Measurements from ENCODE around the gene STK11IP. TPM values are rescaled to one million over a fixed set of nuclear protein-coding genes. Genes with fewer than 3 reads are reported as not detected.

STK11IP gene
- polyA plus RNA-seq, 3 donors from 2014 or later = 12.6 to 18.4 (median 16.6) TPM

GRCh38 chr2:219631904-219632759 lies 34.5 kb downstream of the STK11IP start:
- H3K27me3 Mint-ChIP-seq (ENCODE audit: low read depth in 3 of 3) = peaks cover 2 to 9% (median 6%) of the 10 kb centered on the region in 3 donors
- no peak for DNase-seq
- H3K4me1 Mint-ChIP-seq = peaks cover 0 to 1% of the 10 kb centered on the region in 2 donors
- H3K4me3 Mint-ChIP-seq = no peak overlapping the region
- no peaks in the 10 kb centered on the region for H3K9me3 Mint-ChIP-seq
- H3K27ac Mint-ChIP-seq = no peak overlapping the region
- H3K36me3 Mint-ChIP-seq = no peaks in the 10 kb centered on the region

- Mint-ChIP-seq H3K9me3 (no peaks in the 10 kb centered on the region), H3K4me3 (no peak overlapping the region), H3K27ac (no peak overlapping the region), H3K36me3 (no peaks in the 10 kb centered on the region), H3K4me1 (peaks cover 0 to 1% of the 10 kb centered on the region in 2 donors), H3K27me3 (ENCODE audit: low read depth in 3 of 3) (peaks cover 2 to 10% (median 6%) of the 10 kb centered on the region in 3 donors)
- no peak for DNase-seq
Observed at GRCh38 chr2:219632760-219633105, 35.1 kb downstream of the STK11IP start.

GRCh38 chr2:219633276-219634065 lies 35.8 kb downstream of the STK11IP start:
- Mint-ChIP-seq H3K27me3 (ENCODE audit: low read depth in 3 of 3) (peaks cover 2 to 6% (median 5%) of the 10 kb centered on the region in 3 donors), H3K27ac (no peak overlapping the region), H3K4me1 (peaks cover 0 to 2% of the 10 kb centered on the region in 2 donors), H3K36me3 (no peaks in the 10 kb centered on the region), H3K4me3 (no peak overlapping the region), H3K9me3 (no peaks in the 10 kb centered on the region)
- no peak for DNase-seq

- Mint-ChIP-seq H3K9me3 (no peaks in the 10 kb centered on the region), H3K36me3 (no peaks in the 10 kb centered on the region), H3K4me3 (no peak overlapping the region), H3K27ac (no peak overlapping the region), H3K4me1 (peaks cover 8 to 9% of the 10 kb centered on the region in 2 donors), H3K27me3 (ENCODE audit: low read depth in 3 of 3) (peaks cover 2 to 6% (median 2%) of the 10 kb centered on the region in 3 donors)
- DNase-seq = no peak
Observed at GRCh38 chr2:219634171-219634940, 36.7 kb downstream of the STK11IP start.

- Mint-ChIP-seq H3K27ac (no peak overlapping the region), H3K36me3 (no peaks in the 10 kb centered on the region), H3K27me3 (ENCODE audit: low read depth in 3 of 3) (peaks cover 2 to 8% (median 2%) of the 10 kb centered on the region in 3 donors), H3K9me3 (no peaks in the 10 kb centered on the region), H3K4me1 (peaks cover 8 to 10% of the 10 kb centered on the region in 2 donors), H3K4me3 (no peak overlapping the region)
- no peak for DNase-seq
Observed at GRCh38 chr2:219634951-219635751, 37.5 kb downstream of the STK11IP start.

- no peak for DNase-seq
Observed at GRCh38 chr2:219636144-219636915, 38.7 kb downstream of the STK11IP start.

GRCh38 chr2:219636941-219637841 lies 39.5 kb downstream of the STK11IP start:
- H3K4me1 Mint-ChIP-seq = peaks cover 10 to 11% of the 10 kb centered on the region in 2 donors
- H3K36me3 Mint-ChIP-seq = no peaks in the 10 kb centered on the region
- no peak for DNase-seq
- H3K27me3 Mint-ChIP-seq (ENCODE audit: low read depth in 3 of 3) = peaks cover 2 to 6% (median 4%) of the 10 kb centered on the region in 3 donors
- no peak overlapping the region for H3K27ac Mint-ChIP-seq
- no peak overlapping the region for H3K4me3 Mint-ChIP-seq
- H3K9me3 Mint-ChIP-seq = no peaks in the 10 kb centered on the region

More at GRCh38 chr2:219636144-219636915, 38.7 kb downstream of the STK11IP start:
- H3K4me1 Mint-ChIP-seq = peaks cover 8 to 10% of the 10 kb centered on the region in 2 donors
- no peak overlapping the region for H3K27ac Mint-ChIP-seq
- H3K27me3 Mint-ChIP-seq (ENCODE audit: low read depth in 3 of 3) = peaks cover 2 to 6% (median 3%) of the 10 kb centered on the region in 3 donors
- H3K9me3 Mint-ChIP-seq = no peaks in the 10 kb centered on the region
- H3K36me3 Mint-ChIP-seq = no peaks in the 10 kb centered on the region
- H3K4me3 Mint-ChIP-seq = no peak overlapping the region

GRCh38 chr2:219637842-219638185 lies 40.2 kb downstream of the STK11IP start:
- Mint-ChIP-seq H3K4me3 (no peak overlapping the region), H3K36me3 (no peaks in the 10 kb centered on the region), H3K27ac (no peak overlapping the region), H3K9me3 (no peaks in the 10 kb centered on the region), H3K4me1 (peaks cover 14% of the 10 kb centered on the region in 2 donors), H3K27me3 (ENCODE audit: low read depth in 3 of 3) (peaks cover 4 to 9% (median 7%) of the 10 kb centered on the region in 3 donors)
- DNase-seq = no peak

- H3K9me3 Mint-ChIP-seq = no peaks in the 10 kb centered on the region
- H3K4me1 Mint-ChIP-seq = peaks cover 14% of the 10 kb centered on the region in 2 donors
- no peak overlapping the region for H3K27ac Mint-ChIP-seq
- no peak for DNase-seq
- H3K36me3 Mint-ChIP-seq = no peaks in the 10 kb centered on the region
- H3K27me3 Mint-ChIP-seq (ENCODE audit: low read depth in 3 of 3) = peaks cover 3 to 10% (median 8%) of the 10 kb centered on the region in 3 donors
- H3K4me3 Mint-ChIP-seq = no peak overlapping the region
Observed at GRCh38 chr2:219638217-219638947, 40.7 kb downstream of the STK11IP start.

- Mint-ChIP-seq H3K27ac (peak overlapping the region in 1 of 6 donors; percentile 56), H3K4me3 (peak overlapping the region in 1 of 5 donors; percentile 46), H3K27me3 (ENCODE audit: low read depth in 3 of 3) (peaks cover 2 to 10% (median 7%) of the 10 kb centered on the region in 3 donors), H3K9me3 (no peaks in the 10 kb centered on the region), H3K4me1 (peaks cover 14% of the 10 kb centered on the region in 2 donors), H3K36me3 (no peaks in the 10 kb centered on the region)
- DNase-seq = peak in 1 of 3 donors; percentile 7
Observed at GRCh38 chr2:219638948-219639755, 41.5 kb downstream of the STK11IP start.

All from immature natural killer cell (primary cell).